Measurements from ENCODE around the gene GLS. TPM values are rescaled to one million over a fixed set of nuclear protein-coding genes. Genes with fewer than 3 reads are reported as not detected.

GLS gene
- polyA plus RNA-seq (ENCODE audit: insufficient read length in 3 of 3), result 100 to 1,000 TPM; 240 to 345 (median 296) TPM
- long read RNA-seq, donor 1, full-length matches to known transcripts, result 32 of 118 reads
- long read RNA-seq, donor 1, partial matches to known transcripts, result 70 of 118 reads
- long read RNA-seq, donor 1, other reads (novel, unspliced or antisense), result 16 of 118 reads
- long read RNA-seq, donor 2, full-length matches to known transcripts, result 45 of 123 reads
- long read RNA-seq, donor 2, partial matches to known transcripts, result 58 of 123 reads
- long read RNA-seq, donor 2, other reads (novel, unspliced or antisense), result 20 of 123 reads
- long read RNA-seq, donor 3, full-length matches to known transcripts, result 26 of 45 reads
- long read RNA-seq, donor 3, partial matches to known transcripts, result 9 of 45 reads
- long read RNA-seq, donor 3, other reads (novel, unspliced or antisense), result 10 of 45 reads
- long read RNA-seq, donor 4, full-length matches to known transcripts, result 25 of 117 reads
- long read RNA-seq, donor 4, partial matches to known transcripts, result 81 of 117 reads
- long read RNA-seq, donor 4, other reads (novel, unspliced or antisense), result 11 of 117 reads
- long read RNA-seq, donor 5, full-length matches to known transcripts, result 22 of 57 reads
- long read RNA-seq, donor 5, partial matches to known transcripts, result 35 of 57 reads
- long read RNA-seq, donor 5, other reads (novel, unspliced or antisense), result 0 of 57 reads
- long read RNA-seq, donor 6, full-length matches to known transcripts, result 43 of 156 reads
- long read RNA-seq, donor 6, partial matches to known transcripts, result 113 of 156 reads
- long read RNA-seq, donor 6, other reads (novel, unspliced or antisense), result 0 of 156 reads
- long read RNA-seq, donor 7, full-length matches to known transcripts, result 49 of 108 reads
- long read RNA-seq, donor 7, partial matches to known transcripts, result 41 of 108 reads
- long read RNA-seq, donor 7, other reads (novel, unspliced or antisense), result 18 of 108 reads
- long read RNA-seq, donor 8, full-length matches to known transcripts, result 4 of 4 reads
- long read RNA-seq, donor 8, partial matches to known transcripts, result 0 of 4 reads
- long read RNA-seq, donor 8, other reads (novel, unspliced or antisense), result 0 of 4 reads
- long read RNA-seq, donor 9, full-length matches to known transcripts, result 42 of 196 reads
- long read RNA-seq, donor 9, partial matches to known transcripts, result 130 of 196 reads
- long read RNA-seq, donor 9, other reads (novel, unspliced or antisense), result 24 of 196 reads
- long read RNA-seq, donor 10, full-length matches to known transcripts, result 40 of 139 reads
- long read RNA-seq, donor 10, partial matches to known transcripts, result 94 of 139 reads
- long read RNA-seq, donor 10, other reads (novel, unspliced or antisense), result 5 of 139 reads
- long read RNA-seq, donor 11, full-length matches to known transcripts, result 31 of 87 reads
- long read RNA-seq, donor 11, partial matches to known transcripts, result 42 of 87 reads
- long read RNA-seq, donor 11, other reads (novel, unspliced or antisense), result 14 of 87 reads
- long read RNA-seq, donor 12, full-length matches to known transcripts, result 41 of 343 reads
- long read RNA-seq, donor 12, partial matches to known transcripts, result 302 of 343 reads
- long read RNA-seq, donor 12, other reads (novel, unspliced or antisense), result 0 of 343 reads
- long read RNA-seq, donor 13, full-length matches to known transcripts, result 25 of 41 reads
- long read RNA-seq, donor 13, partial matches to known transcripts, result 11 of 41 reads
- long read RNA-seq, donor 13, other reads (novel, unspliced or antisense), result 5 of 41 reads
- long read RNA-seq, donor 14, result 0 reads
- long read RNA-seq, donor 15, full-length matches to known transcripts, result 23 of 188 reads
- long read RNA-seq, donor 15, partial matches to known transcripts, result 152 of 188 reads
- long read RNA-seq, donor 15, other reads (novel, unspliced or antisense), result 13 of 188 reads
- long read RNA-seq, donor 16, full-length matches to known transcripts, result 28 of 51 reads
- long read RNA-seq, donor 16, partial matches to known transcripts, result 23 of 51 reads
- long read RNA-seq, donor 16, other reads (novel, unspliced or antisense), result 0 of 51 reads

DNA sequence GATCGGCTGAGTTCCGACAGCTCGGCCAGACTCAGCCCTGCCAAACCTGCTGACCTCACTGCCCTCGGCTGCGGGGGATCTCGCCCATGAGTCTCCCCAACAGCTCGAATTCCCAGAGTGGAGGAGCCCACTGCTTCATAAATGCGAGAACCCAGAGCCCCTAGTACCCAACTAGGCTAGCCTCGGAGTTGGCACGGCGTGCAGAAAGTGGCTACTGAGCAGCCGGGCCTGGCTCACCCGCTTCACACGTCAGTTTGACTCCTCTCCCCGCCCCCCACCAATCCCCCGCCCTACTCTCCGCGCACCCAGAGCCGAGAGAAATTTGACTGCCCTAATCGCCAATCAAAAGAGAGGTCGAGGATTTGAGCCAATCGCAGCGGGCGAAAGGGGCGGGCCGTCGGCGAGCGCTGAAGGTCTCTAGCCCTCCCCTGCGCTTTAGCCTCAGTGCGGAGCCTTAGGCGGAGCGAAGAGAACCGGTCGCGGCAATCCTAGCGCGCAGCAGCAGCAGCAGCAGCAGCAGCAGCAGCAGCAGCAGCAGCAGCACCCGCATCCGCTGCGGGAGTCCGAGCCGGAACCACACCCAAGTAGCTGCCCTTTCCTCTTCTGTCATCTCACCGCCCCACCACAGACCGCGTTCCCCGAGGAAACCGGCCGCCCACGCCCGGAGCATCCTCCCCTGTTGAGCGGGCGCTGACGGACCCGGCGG, at the start of gene GLS:
TSS of gene GLS (plus strand) at position 444 of the 706 bp plus-strand sequence. CDS start 264 bp downstream, outside the sequence.
- DNase-seq, result peak; percentile 97

DNA sequence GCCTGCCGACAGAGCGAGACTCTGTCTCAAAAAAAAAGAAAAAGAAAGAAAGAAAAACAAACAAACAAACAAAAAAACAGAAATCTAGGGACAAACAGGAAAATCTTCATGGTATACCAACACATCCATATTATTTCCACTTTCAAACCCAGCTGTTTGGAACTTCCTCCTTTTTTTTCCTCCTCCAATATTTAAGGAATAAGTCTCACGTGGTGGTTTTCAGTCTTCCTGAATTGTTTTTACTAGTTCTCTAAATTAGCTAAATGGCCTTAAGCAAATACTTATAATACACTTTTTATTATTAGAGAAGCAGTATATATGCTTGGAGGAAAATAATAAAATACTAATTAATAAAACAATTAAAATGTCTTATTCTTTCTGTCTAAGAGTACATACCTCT, 48.7 kb upstream of the GLS start:
- DNase-seq, result no peak

DNA sequence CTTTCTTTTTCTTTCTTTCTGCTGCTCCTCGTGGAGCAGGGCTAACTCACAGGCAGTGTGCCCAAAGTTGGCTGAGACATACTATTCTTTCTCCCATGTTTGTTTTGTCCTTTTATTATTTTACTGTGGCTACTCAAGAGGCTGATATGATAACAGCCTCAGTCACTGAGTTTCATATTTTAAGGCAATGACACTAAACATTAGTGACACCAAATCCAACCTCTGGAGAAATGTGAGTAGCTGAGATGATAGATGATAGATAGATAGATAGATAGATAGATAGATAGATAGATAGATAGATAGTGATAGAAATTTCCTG, 45.8 kb upstream of the GLS start:
- DNase-seq, result no peak

DNA sequence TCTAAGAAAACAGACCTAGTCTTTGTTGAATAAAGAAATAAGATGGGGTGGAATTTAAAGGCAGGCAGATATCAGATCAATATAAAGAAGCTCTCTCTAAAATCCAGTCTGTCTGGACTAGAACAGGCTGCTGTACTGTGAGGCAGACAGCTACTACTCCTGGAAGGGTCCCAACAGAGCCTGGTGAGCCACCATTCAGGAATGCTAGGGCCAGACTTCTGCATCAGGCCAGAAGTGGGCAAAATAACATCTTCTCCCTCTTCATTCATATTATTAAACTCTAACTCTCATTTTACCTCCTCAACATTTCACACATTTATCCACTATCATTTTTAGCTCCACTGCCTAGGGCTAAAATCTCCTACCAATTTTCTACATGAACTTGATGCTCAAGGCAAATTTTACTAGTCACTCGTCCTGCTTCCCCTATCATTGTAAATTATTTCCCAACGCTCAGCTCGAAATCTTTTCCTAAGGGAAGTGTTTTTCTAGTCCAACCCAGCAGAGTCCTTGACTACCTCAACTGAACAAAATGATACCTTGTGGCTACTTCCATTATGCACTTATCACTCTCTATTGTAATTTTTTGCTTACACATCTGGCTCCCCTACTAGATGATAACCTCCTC, 45.2 kb upstream of the GLS start:
- DNase-seq, result no peak

DNA sequence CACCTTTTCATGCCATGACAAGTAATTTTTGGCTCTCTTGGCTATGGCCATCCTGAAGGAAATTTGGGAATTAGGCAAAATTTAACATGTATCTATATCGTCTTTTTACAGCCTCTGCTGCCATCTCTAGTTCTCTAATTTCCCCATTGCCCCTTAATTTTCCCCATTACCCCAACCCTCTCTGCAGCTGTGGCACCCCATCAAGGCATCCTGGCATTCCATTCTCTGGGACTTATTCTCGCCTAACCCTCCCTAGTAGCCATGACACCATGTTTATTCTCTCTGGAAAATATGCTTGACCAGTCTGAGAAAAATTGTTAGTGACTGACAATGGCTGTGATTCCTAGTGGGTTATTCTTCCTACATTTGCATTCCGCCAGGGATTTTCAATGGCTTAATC, 43.9 kb upstream of the GLS start:
- DNase-seq, result no peak

DNA sequence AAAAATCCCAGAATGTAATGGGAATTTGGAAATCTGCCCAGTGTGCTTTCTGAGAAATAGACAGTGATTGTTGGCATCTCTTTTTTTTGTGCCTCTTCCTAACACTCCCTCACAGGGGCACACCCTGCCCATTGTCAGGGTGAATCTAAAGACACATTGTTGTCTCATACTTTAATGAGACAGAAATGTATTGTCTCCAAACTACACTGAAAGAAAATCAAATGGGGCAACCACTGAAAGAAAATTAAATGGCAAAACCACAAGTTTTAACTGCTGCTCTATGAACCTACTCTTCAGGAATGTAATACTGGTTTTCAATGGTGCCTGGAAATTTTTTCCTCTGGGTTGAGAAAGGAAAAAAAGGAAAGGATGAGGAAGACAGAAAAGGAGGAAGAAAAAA, 43.2 kb upstream of the GLS start:
- DNase-seq, result no peak

DNA sequence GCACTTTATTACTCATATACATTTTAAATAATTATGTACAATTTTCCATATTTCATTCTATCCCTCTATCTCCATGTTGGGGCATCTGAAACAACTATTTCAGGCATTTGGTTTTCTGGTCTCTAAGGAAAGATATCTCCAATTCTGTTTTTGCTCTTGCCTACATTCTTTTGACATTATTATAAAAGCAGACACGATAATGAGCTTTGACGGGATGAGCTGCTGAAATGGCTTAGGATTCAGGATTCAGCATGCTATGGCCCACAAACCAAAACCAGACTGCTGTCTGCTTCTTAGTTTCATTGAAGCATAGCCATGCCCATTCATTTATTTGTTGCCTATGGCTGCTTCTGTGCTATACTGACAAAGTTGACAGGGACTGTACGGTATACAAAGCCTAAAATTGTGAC, 42.7 kb upstream of the GLS start:
- DNase-seq, result no peak

DNA sequence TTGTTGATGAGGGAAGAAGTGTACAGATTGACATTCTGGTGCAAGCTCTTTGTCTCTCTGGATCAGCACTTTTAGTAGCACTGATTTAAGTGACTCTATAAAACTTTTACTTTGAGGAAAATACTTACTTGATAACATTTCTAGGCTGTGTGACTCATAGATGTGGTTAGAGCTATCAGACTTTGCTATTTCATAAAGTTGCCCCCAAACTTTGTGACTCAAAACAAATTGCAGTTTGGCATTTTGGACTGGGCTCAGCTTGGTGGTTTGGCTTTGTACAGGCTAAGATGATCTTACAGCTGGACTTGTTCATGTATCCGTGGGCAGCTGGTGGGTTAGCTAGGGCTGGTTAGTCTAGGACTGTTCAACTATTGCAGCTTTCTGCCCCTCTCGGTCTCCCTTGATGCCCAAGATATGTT, 42.1 kb upstream of the GLS start:
- DNase-seq, result no peak

DNA sequence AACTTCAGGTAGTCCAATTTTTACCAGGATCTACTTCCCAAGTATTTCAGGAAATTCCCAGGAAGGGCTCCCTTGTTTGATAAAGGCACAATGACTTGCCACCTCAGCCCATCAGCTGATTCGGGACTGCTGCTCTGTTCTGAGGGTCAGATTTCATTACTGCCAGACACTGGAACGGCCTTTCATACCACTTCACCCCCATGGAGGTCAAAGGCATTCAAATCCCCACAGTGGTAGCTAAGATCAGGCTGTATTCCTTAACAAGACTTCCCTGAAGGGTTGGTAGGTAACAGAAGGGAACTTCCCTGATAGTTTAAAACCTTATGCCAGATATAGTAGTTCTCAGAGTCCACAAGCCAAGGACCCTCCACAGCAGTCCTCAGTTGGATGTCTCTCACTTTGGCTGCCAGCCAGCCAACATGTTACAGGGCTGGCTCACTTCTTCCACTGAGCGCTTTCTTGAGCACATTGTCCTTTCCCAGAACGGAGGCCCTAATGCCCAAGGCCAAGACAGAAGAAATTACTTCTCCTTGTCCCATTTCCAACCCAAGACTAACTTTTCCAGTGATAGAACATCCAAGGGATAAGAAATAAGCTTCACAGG, 40.0 kb upstream of the GLS start:
- DNase-seq, result no peak

DNA sequence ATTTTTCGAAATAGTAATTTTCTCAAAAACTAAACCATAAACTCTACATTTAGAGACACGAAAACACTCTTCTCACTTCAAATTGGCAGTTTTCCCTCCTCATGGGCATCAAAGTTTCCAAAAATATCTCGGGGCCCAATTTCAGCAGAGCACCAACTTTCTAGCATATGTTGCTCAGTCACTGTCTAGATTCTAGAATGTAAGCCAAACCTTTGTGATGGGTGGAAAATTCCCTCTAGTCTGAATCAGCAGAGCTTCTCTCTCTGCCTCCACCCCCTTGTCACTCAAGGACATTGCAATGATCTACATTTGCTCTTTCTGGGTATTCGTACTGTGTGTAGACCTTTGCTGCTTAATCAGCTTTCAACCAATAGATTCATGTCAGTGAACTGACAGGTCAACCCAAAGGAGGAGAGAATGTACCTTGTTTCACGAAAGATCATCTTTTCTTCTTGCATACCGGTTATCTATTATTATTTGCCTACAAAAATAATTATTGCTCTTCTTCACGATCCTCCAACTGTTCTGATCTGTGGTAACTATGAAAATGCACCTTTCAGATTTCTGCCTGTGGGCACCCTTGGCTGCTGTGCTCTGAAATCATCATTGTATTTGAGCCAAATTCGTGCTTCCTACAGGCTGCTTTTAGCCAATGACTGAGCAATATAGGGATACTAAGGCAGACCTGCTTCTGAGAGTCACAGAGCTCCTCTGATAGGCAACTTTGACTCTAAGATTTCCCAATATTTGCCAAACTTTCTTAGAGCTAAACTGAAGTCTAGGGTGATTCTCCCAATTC, 38.7 kb upstream of the GLS start:
- no peak for DNase-seq

DNA sequence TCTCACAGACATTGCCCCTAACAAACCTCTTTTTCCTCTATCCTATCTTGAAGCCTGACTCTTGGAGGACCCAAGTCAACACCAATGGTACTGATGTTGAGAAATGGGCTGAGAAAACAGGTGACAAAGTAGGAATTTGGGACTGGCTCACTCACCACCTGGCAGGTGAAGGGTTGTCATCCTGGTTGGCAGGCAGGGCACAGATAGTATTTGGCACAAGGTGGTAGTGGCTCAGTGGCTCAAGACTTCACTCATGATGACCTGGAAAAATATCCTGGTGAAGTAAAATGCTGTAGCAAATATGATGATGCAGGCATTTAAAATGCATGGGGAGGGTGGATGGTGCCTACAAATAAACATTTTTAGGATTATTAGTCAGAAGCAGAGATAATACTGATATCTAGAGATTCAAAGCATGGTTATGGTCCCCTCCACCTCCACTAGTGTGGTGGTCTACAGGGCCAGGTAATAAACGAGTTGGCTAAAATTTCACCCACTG, 38.0 kb upstream of the GLS start:
- DNase-seq, result no peak

DNA sequence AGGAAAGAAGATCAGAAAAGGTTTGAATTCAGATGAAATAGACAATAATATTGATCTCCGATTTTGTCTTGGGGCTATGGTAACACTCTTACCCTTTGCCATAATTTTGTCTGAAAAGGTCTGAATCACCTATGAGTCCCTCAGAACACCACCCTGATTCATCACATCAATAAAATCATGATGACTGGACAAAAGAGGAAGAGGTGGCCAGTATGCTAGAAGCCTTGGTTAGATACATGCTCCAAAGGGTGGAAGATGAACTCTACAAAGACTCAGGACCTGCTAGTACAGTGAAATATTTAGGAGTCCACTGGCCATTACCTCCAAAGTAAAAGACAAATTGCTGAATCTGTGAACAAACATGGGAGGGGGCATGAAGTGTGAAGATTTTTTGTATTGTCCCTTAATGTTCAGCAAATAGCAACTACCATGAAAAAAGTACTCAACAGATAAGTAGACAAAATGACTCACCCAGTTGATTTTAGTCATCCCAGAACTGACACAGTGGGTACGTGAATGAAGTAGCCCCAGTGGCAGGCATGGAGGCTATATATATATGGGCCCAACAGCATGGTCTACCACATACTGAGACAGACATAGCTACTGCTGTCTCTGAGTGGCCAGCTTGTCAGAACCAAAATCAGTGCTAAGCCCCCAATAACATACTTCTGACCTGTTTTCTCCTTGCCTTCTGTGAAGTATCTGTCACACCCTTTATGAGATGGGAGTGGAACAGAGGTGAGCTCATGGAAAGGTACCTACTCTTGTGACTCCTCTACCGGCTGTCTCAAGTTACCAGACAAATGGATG, 36.5 kb upstream of the GLS start:
- DNase-seq, result no peak

DNA sequence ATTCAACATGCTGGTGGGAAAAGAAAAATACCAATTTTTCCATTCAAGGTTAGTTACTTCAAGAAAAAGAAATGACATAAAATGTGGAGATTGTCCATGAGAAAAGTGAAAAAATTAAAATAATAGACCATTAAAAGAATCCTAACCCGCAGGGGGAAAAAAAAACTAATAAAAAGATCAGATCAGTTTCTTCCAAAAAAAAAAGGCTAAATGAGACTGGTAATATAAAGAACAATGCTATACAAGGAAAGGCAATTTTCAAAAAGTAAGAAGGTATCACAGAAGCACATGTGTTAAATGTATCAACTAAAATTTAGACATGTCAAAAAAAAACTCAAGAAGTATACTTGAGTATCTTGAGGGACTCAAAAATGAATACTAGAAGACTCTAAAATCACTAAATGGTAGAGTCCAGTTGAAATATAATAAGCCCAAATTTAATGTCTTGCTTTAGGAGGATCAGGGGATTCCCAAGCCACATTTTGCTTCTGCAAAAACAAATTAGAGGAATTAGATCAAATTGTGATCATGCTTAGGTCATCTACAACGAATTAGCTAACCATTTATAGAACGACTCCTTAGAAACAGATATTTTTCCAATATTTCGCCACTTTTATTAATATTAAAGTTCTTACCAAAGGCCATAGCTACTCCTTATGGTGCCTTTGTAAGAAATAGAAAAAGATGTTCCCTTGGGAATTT, 35.8 kb upstream of the GLS start:
- no peak for DNase-seq

DNA sequence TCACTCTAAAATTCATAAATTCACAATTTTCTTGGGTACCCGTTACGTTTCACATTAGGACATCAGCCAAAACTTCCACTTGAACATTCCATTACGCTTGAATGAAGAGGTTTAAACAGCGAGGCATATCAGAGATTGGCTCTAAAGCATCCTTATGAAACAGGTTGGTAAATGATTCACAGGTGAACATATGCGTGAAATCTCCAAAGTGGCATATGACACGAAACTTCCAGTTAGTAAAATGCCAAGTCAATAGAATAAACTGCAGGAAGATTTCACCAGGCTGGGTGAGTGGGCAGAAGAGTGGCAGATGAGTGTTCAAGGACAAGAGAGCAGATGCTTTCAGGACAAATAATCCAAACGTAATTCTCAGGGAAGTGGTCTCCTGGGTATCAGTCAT, 33.9 kb upstream of the GLS start:
- peak; percentile 38 for DNase-seq

DNA sequence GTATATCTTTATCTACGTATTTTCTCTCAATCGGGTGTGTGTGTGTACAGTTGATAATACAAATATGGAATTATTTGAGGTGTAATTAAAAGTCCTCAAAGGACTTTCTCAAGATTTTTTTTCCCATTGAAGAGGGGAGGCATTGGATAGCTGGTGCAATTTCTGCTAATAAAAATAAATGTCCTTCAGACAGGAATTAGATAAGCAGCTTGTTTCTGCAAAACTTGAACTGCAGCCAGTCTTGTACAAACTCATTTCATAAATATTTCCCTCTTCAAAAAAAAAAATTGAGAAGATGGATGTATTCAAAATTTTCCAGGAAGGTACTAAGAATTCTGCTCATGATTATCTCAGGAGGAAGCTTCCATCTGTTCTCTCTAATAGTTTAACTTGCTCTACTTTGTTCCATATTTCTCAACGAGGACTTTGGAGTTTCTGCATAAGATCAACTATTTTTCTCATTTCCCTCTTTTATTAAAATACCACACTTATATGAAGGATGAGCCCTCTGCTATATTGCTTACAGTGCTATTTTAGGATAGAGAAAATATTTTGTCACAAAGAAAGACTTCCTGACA, 33.0 kb upstream of the GLS start:
- no peak for DNase-seq

DNA sequence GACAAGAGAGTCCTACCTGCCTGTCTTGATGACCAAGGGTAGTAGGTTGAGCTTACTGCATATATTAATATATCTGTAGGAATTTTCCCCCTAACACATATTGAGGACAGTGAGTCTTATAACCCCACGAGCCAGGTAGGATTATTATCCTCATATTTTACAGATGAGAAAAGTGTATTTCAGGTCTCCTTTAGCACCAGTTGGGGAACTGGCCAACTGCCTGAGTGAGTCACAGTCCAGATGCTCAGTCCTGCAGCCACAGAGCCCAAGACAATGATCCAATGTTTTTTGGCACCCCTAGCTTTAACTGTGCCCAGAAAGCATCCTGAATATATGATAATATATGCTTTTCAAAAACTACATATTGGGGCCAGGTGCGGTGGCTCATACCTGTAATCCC, 30.8 kb upstream of the GLS start:
- no peak for DNase-seq
